Activated CD4-positive, CD25-positive, alpha-beta regulatory T cell treated with anti-CD3 and anti-CD28 coated beads, Interleukin-2, amount 50 U/mL, for 72 hours (primary cell): ENCODE data around the gene FREM2.

Source experiments
- DNase-seq: peaks from one replicate; pipeline ENCODE4 v3.0.0; 2021

The FREM2 gene

DNA sequence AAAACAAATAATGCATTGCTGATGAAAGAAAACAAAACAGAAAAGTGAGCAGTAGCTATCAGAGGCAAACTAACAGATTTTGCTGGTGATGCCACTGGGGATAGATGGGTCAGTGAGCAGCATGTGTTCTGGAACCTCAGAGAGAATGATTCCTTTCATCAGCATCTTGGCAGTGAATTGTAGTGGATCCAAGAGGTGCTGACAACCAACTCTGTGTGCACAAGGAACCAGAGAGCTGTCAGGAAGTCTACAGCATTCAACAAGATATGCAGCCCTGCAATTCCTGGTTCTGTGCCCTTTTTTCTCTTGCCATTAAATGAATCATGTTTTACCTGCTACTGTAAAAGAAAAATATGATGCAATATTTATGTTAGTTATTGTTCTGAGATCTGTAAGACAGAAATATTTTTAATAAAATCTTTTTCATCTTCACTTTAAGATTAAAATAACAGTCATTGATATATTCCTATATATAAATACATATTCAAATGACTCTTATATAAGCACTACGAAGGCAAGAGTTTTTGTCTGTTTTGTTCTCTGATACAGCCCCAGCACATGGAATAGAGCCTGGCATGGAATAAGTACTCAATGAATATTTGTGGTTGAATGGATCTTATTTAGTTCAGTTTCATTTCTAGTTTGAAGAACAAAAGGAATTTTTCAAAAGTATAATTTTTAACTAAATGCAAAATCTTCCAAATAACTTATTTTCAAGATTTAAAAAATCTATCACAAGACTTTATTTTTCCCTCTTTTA lies 80.8 kb downstream of the FREM2 start:
- DNase-seq = no peak

DNA sequence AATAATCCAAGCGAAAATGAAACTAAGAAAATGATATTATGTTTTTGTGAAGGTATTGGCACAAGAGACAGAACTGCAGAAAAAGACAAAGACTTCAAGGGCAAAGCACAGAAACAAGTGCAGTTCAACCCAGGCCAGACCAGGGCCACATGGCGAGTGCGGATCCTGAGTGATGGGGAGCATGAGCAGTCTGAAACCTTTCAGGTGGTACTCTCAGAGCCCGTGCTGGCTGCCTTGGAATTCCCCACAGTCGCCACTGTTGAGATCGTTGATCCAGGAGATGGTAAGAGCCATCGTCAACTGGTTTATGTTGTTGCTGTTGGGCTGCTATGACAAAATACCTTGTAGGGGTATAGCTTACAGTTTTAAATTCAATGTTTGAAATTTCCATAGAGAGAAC lies 82.6 kb downstream of the FREM2 start:
- no peak for DNase-seq

- no peak for DNase-seq
These were observed 88.2 kb downstream of the FREM2 start for GRCh38 chr13:38775085-38775484.

DNA sequence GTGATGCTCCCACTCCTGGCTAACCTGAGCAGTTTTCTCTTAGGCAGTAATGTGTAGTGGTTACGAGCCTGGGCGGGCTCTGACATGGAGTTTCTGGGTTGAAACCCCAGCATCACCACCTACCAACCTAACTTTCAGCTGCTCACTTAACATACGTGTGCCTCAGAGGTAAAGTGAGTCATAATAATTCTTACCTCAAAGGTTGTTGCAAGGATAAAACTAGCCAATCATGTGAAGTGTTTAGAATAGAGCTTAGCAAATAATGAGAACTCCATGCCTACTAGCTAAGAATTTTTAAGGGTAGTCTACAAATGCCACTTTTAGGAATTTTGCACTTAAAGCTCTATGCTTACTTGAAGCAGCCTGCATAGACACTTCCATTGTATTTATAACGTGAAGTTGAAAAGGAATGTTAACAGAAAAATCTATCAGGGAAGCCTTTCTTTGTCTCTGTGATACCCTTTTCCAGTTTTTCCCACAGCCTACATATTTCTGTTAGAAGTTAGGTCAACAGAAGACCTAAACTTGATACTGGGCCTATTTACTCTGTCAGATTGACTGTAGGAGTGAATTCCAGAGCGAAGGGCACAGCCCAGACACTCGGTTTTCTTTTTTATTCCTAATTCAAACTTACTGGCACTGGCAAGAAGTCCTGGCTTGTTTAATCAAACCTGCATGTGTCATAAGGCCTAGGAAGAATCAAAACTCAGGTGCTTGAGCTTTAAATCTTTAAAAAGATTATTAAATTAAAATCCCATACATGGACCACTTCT lies 90.7 kb downstream of the FREM2 start:
- no peak for DNase-seq

GRCh38 chr13:38781539-38781938 lies 94.7 kb downstream of the FREM2 start:
- no peak for DNase-seq

- DNase-seq = no peak
These were observed 97.4 kb downstream of the FREM2 start for GRCh38 chr13:38784036-38784880.

GRCh38 chr13:38785042-38785441 lies 98.2 kb downstream of the FREM2 start:
- no peak for DNase-seq

DNA sequence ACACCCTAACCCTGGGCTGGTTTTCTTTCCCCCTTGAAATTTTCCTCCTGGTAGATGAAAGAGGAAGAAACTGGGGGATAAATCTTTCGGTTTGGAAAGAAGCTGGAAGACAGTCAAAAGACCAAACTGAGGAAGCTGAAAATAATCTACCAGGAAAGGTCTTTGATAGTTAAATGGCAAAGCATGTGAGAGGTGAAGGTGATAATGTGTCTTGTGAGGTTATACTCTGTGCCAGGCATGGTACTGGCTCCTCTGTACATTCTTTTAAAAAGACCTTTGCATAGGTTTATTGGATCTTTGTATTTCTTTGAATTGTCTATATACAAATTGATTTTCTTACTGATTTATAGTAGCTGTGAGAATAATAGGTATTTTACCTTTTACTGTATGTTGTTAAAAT lies 98.6 kb downstream of the FREM2 start:
- DNase-seq = no peak

DNA sequence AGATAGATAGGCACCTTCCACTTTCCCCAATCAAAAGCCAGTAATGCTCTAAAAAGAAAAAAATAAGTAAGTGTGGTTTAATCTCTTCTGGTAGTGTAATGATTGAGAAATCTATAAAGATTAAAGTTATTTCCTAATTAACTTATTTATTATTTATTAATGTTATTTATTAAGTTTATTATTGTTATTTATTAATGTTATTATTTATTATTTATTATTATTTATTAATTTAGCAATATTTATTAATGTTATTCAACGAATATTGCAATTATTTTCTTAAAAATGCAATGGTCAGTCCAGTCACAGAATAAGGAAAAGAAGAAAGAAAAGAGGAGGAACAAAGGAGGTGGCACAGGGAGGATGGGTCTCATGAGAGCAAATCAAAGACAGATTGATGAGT lies 100.7 kb downstream of the FREM2 start:
- no peak for DNase-seq

- DNase-seq = no peak
These were observed 110.0 kb downstream of the FREM2 start for GRCh38 chr13:38796890-38797289.

DNA sequence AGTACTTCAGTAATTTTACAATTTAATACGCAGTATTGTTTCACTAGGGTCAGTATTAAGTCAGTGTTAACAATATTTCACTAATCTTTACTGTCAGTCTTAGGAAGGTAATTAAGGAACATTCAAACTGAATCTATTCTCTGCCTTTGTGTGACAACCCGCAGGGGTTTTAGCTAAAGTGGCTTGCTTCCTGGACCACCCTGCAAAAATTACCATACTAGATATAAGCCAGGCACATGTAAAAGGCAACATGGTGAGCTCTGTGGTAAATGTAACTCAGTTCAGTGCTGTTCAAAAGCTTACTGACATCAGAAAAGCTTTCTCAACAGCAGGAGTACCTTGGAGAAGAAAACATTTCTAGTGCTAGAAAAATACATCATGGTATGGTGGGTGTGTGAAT lies 116.7 kb downstream of the FREM2 start:
- no peak for DNase-seq

DNA sequence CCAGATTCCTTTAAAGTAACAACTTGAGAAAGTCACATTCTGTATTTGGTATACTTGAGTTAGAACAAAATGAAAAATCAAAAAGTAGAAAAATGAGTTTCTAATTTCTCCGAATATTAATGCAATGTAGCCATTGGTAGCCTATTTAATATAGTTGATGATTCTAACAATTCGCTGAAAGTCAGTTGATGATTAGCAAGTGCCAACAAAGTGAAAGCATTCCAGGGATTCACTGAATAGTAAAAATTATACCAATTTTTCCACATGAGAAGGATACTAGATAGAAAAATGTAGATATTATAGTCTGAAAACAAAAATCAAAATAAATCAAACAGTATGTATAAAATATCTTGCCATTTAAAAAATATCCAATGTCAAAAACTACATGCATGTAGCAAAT lies 117.2 kb downstream of the FREM2 start:
- no peak for DNase-seq

DNA sequence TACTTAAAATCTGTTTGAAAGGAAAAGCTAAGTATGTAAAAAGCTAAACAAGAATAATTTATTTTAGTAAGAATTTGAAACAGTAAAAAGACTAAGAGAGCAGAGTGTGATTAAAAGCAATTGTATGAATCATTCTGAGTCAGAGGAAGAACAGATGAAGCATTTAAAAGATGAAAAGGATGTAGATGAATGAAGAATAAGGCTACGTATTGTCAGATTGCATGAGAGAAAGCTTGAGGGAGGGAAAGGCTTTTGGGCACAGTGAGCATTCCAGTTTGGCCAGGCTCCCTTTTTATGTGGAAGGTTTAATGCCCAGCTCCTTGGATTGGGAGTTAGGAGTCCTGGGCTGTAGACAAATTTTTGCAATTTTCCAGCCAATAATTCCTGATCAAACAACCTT lies 117.7 kb downstream of the FREM2 start:
- no peak for DNase-seq

- DNase-seq = no peak
These were observed 127.5 kb downstream of the FREM2 start for GRCh38 chr13:38814331-38814730.

DNA sequence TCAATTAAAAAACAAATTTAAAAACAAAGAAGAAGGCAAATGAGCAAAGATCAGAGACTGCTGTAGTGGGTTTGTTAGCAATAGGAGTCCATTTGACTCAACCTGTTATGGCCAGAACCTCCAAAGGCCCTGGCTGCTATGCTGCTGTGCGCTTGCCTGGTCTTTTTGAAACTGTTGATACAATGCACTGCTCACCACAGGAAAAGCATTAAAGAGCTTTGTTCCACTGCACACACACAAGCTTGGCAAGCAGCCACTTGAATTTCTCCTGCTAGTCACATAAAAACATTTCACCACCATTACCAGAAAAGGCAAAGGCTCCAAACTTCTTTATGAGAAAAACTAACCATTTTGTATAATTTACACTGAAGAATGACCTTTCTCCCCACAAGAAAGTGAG lies 132.2 kb downstream of the FREM2 start:
- DNase-seq = no peak

- DNase-seq = no peak
These were observed 132.7 kb downstream of the FREM2 start for GRCh38 chr13:38819596-38819995.

DNA sequence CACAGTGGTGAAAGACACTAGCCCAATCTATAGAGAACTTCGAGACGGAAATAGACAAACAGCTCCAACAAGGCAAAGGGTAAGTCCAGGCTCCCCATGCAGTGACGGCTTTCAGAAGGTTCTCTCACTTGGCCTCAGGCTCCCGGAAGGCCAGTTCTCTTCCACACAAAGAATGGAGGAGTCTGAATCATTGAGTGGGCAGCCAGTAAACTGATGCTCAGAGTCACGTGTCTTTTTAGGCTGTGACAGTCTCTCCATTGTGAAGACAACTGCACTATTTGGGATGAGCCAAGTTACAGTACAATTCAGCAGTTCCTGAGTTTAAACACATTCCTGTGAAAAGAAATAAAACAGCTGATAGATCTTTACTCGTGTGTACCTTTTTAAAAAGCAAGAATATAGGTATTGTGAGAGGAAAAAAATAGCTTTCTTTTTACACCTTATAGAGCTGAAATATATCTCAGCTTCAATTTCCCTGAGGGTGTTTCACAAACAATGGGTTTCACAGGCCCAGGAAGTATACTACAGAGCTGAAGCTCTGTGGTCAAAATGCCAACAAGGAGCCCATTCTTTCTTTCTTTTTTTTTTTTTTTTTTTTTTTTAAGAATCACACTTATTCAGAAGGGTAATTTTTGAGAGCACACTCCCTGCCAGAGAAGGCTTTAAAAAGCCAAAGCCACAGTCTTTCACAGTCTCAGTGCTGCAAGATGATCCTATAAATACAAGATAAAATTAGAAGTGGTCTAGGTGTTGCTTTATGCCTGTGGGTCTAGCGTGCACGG lies 135.1 kb downstream of the FREM2 start:
- DNase-seq = no peak

DNA sequence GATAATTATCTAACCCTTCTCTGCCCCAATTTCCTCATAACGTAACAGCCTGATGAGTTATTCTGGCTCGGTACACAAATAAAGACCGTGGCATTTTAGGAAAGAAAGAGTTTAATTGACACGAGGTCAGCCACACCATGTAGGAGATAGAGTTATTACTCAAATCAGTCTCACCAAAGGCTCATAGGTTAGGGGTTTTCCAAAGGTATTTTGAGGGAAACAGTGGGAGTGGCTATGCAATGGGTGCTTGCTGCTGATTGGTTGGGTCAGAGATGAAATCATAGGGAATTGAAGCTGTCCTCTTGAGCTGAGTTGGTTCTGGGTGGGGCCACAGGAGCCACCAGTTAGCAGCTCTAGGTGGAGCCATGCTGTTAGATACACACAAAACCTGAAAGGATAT lies 137.5 kb downstream of the FREM2 start:
- DNase-seq = no peak

GRCh38 chr13:38826182-38826813 lies 139.4 kb downstream of the FREM2 start:
- no peak for DNase-seq

DNA sequence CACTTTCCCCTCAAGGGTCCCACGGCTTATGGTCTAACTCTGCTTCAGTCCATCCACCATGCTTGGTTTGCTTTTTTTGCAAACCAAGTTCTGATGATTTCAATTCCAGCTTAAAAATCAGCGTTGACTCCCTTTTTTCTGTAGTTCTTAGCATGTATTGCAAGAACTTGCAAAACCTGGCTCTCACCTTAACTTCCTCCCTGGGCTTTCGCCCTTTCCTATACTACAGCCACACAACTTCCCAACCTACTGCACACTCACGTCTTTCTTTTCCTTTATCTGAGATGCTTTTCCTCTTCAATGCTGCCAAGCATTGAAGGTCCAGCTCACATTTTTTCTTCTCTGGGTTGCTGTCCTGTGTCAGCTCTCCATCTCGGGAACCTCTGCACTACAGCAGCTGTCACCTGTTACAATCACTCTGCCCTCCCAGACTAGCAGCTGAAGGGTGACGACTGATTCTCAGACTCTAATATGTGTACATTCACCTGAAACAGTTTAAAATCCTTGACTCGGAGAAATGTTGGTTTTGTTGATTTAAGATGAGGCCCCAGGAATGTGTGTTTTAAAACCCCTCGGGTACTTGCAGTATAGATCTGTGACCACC lies 143.7 kb downstream of the FREM2 start:
- DNase-seq = no peak

DNA sequence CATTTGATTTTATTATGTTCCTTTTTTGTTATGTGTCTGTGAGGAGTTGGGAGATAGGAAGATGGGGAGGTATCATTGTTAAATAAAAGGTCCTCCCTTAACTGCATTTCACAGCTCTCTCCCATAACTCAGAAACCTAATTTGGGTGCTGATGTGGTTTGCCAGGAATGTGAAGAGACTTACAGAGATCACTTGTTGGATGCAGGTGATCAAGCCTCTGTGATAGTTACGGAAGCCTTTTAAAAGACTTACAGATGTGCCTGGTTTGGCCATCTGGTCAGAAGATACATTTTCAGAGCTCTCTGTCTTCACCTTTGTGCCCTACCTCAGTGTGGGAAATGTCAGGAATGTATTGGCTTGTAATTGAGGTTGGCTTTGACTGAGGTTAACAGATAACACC lies 157.7 kb downstream of the FREM2 start:
- DNase-seq = no peak

GRCh38 chr13:38848360-38848759 lies 161.5 kb downstream of the FREM2 start:
- DNase-seq = no peak
